Uterus (tissue), 2 donors: ENCODE results near the gene PCDH9.

Experiments used
- POLR2A ChIP-seq, 2 donors: fragments of 450-650 bp; IDR thresholded peaks; one replicate each; pipeline ENCODE4 v1.6.1; 2016; ENCODE audit warnings: antibody characterized with exemption in 2 of 2, mild to moderate bottlenecking in 1 of 2, moderate library complexity in 1 of 2
- TF ChIP-seq, protein P1 (sequence below), 4 experiments: fragments of 200-600 bp in 2 of 4; fragments of 450-650 bp in 2 of 4; sonication (generic) in 2 of 4; IDR thresholded peaks; one replicate each; pipeline ENCODE4 v1.5.1; 2016 to 2019; ENCODE audit warnings: antibody characterized with exemption in 4 of 4, mild to moderate bottlenecking in 2 of 4, moderate library complexity in 1 of 4

DNA sequence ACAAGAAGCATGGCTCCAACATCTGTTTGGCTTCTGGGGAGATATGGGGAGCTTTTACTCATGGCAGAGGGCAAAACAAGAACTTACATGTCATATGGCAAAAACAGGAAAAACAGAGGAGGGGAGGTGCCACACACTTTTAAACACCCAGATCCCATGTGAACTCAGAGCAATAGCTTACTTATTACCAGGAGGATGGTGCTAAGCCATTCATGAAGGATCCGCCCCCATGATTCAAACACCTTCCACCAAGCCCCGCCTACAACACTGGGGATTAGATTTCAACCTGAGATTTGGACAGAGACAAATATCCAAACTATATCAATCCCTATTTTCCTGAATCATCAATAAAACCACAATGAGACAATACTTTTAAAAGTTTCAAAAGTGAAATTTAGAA lies 712.1 kb downstream of the PCDH9 start:
- TF ChIP-seq, protein P1, sequence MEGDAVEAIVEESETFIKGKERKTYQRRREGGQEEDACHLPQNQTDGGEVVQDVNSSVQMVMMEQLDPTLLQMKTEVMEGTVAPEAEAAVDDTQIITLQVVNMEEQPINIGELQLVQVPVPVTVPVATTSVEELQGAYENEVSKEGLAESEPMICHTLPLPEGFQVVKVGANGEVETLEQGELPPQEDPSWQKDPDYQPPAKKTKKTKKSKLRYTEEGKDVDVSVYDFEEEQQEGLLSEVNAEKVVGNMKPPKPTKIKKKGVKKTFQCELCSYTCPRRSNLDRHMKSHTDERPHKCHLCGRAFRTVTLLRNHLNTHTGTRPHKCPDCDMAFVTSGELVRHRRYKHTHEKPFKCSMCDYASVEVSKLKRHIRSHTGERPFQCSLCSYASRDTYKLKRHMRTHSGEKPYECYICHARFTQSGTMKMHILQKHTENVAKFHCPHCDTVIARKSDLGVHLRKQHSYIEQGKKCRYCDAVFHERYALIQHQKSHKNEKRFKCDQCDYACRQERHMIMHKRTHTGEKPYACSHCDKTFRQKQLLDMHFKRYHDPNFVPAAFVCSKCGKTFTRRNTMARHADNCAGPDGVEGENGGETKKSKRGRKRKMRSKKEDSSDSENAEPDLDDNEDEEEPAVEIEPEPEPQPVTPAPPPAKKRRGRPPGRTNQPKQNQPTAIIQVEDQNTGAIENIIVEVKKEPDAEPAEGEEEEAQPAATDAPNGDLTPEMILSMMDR (IDR thresholded peaks at IDR 0.05), result no peak
- TF ChIP-seq POLR2A (IDR thresholded peaks at IDR 0.05), result no peak
